Stimulated activated CD8-positive, alpha-beta memory T cell treated with anti-CD3 and anti-CD28 coated beads, Interleukin-12 subunit alpha, Interleukin-12 subunit beta, amount 100 ng/mL, for 24 hours (primary cell): ENCODE results near the gene CDK9.
A peak's percentile ranks its signal among the peaks of the same experiment; 100 is the strongest.
"Not testable (repeated sequence)": the region's sequence is repeated elsewhere in the genome, so short reads cannot be mapped to it uniquely, and the experiment has no call there.

ENCODE experiments used
- DNase-seq: peaks from one replicate; pipeline ENCODE4 v3.0.0-alpha.2; 2020; ENCODE audit errors: extremely low read depth

Gene CDK9

GRCh38 chr9:127785933-127786772 lies at the start of gene CDK9:
Gene CDK9, plus strand, starts transcription at chr9:127786034. Its CDS starts 115 bp downstream, at chr9:127786149.
- peak; percentile 86 for DNase-seq

DNA sequence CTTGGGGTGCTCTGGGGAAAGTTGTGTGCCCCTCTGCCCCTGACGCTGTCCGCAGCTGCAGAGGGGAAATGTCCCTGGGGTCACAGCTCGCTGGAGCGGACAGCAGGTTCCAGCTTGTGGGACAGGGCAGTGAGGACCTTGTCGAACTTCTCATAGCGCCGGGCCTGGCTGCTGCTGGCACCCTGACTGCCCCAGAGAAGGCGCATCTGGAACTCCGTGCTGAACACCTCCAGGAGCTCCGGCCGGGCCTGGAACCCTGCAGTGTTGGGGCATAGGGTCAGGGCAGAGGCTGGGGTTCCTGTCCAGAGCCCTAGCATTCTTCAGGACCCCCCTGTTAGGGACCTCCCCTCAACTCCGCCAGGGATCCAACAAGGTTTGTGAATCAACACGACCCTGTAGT lies 47.2 kb upstream of the CDK9 start:
- no peak for DNase-seq

DNA sequence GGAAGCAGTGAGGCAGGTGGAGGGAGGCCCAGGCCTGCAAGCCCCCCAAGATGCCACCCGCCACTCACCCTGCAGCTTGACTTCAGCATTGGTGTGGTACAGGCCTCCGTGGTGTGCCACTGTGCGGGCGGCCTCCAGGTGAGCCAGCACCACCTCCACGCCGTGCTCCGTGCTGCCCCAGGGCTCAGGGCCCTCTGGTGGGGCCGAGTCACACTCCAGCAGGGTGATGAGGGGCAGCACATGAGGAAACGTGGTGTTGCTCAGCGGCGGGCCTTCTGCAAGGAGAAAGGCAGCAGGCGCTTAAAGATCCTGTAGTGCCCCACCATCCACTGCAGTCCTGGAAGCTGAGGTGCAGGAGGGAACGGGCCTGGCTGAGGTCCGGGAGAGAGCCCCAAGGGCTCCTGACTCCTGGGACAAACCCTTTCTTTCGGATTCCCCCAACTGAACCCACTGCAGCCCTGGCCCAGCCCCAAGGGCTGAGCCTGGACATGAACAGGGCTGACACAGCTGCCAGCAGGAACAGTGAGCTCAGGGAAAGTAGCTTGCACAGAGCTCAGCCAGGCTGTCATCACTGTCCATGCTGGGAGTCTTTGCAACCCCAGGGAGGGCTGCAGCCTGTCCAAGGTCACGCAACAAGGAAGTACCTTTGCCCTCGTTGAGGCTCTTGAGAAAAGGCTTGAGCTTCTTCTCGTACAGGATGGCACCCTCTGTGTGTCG lies 46.1 kb upstream of the CDK9 start:
- no peak for DNase-seq

- DNase-seq: no peak
Measured at GRCh38 chr9:127741831-127742434, 43.9 kb upstream of the CDK9 start.

GRCh38 chr9:127742435-127743088 lies 43.3 kb upstream of the CDK9 start:
- DNase-seq: no peak

DNA sequence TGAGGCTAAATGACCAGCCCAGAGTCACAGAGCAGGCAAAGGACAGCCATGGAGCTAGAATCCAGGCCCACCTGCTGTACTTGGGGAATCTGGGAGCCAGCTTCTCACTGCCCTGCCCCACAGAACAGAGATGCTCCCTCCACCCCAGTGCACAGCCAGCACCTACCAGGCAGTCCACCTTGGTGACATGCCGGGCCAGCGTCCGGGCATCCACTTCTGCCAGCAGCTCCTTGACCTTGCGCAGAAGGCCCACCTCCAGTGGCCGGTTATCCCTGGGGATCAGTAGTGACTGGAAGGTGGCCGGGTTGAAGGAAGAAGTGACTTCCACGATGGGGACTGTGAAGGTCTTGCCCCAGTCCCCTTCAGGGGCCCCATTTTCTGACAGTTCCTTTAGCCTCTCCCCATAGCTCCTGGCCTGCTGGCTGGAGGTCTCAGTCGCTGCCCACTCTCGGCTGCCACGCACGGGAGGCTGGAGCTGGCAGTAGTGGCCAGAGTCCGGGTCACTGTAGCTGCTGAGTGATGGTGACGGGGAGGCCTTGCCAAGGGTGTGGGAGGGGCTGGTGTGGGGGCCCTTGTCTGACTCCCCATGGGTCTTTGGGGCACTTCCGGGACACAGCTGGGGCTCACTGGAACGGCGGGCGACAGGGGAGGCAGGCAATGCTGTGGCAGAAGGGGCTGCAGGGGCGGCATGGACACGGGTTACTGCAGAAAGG lies 41.3 kb upstream of the CDK9 start:
- DNase-seq: no peak

- DNase-seq: no peak
Measured at GRCh38 chr9:127746959-127747569, 38.8 kb upstream of the CDK9 start.

- no peak for DNase-seq
Measured at GRCh38 chr9:127749090-127749787, 36.6 kb upstream of the CDK9 start.

- no peak for DNase-seq
Measured at GRCh38 chr9:127751269-127752054, 34.4 kb upstream of the CDK9 start.

DNA sequence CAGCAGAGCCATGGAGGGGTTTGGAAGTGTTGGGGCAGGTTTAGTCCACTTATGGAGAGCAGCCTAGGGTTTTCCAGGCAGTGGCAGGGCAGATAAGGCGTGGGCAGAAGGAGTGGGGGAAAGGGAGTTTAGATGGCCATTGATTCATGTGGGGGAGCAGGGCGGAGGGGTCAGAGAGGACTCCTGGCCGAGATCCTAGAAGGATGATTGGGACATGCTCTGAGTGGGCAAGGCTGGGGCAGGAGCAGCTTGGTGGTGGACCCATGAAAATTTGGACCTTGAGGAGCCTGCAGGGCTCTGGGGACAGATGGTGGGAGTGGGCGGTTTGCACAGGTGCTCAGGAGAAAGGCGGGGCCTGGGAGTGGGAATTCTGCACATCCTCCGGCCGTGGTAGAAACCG lies 32.7 kb upstream of the CDK9 start:
- no peak for DNase-seq

- no peak for DNase-seq
Measured at GRCh38 chr9:127753622-127754021, 32.2 kb upstream of the CDK9 start.

DNA sequence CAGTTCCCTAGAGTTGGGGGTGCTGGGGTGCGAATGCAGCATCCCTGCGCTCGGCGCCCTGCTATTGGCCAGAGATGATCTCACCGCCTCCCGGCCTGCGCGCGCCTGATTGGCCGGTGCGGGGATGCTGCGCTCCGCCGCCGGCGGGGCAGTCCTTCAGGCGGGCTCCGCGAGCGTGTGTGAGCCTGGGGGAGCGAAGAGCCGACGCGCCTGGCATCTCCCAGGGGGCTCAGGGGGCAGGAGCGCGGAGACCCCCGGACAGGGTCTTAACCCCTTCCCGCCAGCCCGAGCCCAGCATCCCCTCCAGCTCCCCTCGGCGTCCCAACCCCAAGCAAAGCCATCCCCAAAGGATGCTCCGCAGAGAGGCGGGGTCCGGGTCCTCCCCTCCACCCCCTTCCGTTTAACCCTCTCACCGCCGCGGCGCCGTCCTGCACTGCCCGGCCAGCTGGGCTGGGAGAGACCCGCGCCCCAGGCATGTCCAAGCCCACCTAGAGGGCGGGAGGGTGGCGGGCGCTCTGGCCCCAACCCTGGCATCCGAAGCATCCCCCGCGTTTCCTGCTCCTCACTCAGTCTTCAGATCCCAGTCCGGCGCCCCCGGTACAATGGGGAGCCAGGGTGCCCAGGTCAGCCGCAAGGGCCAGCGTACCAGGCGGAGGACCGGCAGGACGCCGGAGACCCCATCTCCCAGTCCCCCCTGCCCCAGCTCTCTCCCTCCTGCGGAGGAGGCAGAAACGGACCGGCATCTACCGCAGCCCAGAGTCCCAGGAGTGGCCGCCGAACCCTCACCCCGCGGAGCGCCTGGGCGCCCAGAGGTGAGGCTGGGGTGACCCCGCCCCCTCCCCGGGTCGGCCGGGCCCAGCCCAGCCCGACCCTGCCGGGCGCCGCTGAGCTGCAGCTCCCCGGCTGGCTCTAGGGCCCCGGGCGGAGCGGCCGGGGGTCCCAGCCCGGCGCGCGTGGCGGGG lies 31.5 kb upstream of the CDK9 start:
- no peak for DNase-seq

GRCh38 chr9:127755061-127756060 lies 30.5 kb upstream of the CDK9 start:
- no peak for DNase-seq

DNA sequence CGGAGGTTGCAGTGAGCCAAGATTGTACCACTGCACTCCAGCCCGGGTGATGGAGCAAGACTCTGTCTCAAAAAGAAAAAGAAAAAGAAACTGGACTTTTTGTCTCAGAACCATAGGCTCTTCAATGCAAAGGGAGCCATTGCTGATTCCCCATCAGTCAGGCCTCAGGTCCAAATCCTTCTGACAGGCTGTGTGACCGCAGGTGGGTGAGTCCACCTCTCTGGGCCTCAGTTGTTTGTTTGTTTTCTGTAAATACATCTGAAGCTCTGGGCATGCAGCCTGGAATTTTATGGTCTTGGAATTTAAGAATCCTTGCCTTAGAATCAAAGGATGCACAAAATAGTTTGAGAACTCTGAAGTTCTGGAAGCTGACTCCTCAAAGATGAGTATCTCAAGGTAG lies 29.6 kb upstream of the CDK9 start:
- no peak for DNase-seq

- DNase-seq: not testable (repeated sequence)
Measured at GRCh38 chr9:127756776-127757175, 29.1 kb upstream of the CDK9 start.

DNA sequence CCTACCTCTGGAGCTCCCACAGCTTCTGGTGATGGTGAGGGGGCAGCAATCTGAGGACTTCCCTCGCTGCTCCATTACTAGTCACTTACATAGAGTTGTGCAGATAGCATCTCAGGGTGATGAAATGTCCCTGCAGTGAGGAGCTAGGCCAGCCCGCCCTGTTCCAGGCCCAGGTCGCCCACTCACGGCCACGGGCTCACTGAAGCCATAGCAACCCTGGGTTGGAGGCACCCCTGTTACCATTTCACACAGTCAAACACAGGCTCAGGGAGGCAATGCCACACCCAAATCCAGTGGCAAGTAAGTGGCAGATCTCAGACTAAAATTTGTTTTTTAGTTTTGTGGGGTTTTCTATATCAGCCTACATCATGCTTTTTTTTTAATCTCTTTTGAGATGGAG lies 27.0 kb upstream of the CDK9 start:
- no peak for DNase-seq

- no peak for DNase-seq
Measured at GRCh38 chr9:127761061-127761460, 24.8 kb upstream of the CDK9 start.
